Naive thymus-derived CD4-positive, alpha-beta T cell (primary cell): ENCODE data around the gene DYSF. TPM values are rescaled to one million over a fixed set of nuclear protein-coding genes. Genes with fewer than 3 reads are reported as not detected.

ENCODE experiments used
- ATAC-seq: fragments of 150-1000 bp; cut with Tn5 transposase; 2 replicates; pipeline ENCODE4 v1.10.0; 2021; ENCODE audit warnings: mild to moderate bottlenecking, moderate library complexity
- CTCF ChIA-PET: fragments of 350-600 bp; sonication (Branson Sonifier 250); formaldehyde crosslinking; loops from one replicate; lab custom pipeline; 2021; ENCODE audit warnings: antibody characterized with exemption; lab: Charles Lee
- POLR2A ChIA-PET: fragments of 350-600 bp; sonication (Branson Sonifier 250); formaldehyde crosslinking; loops from one replicate; lab custom pipeline; 2021; ENCODE audit warnings: antibody characterized with exemption, inconsistent platforms; lab: Charles Lee
- DNase-seq, 9 donors: peaks; one replicate each; pipeline versions ENCODE4 v3.0.0 to v3.0.0-alpha.2; 2020 to 2022; ENCODE audit warnings: mixed read lengths in 1 of 9
- H3K27ac ChIP-seq: one replicate; pipeline ENCODE4 v1.7.0; 2013; ENCODE audit warnings: mild to moderate bottlenecking, low read depth, low read length, moderate library complexity
- H3K27me3 ChIP-seq, 2 donors: one replicate each; pipeline ENCODE4 v1.7.0; 2013; ENCODE audit warnings: low read length in 2 of 2, mild to moderate bottlenecking in 2 of 2, moderate library complexity in 2 of 2; ENCODE audit not compliant: control insufficient read depth in 2 of 2, insufficient read depth in 2 of 2
- H3K36me3 ChIP-seq, 3 experiments: 1 replicate in 2 of 3; 2 replicates in 1 of 3; pipeline ENCODE4 v1.7.0; 2013; ENCODE audit warnings: low read length in 3 of 3, mild to moderate bottlenecking in 3 of 3, moderate library complexity in 1 of 3; ENCODE audit not compliant: insufficient read depth in 3 of 3, control insufficient read depth in 2 of 3
- H3K4me1 ChIP-seq, 2 donors: one replicate each; pipeline ENCODE4 v1.7.0; 2013; ENCODE audit warnings: low read length in 2 of 2, mild to moderate bottlenecking in 2 of 2, moderate library complexity in 1 of 2; ENCODE audit not compliant: control insufficient read depth in 2 of 2, insufficient read depth in 2 of 2
- H3K4me3 ChIP-seq: 2 replicates; pipeline ENCODE4 v1.7.0; 2013; ENCODE audit warnings: mild to moderate bottlenecking, low read length
- H3K9me3 ChIP-seq, 3 experiments: 1 replicate in 2 of 3; 2 replicates in 1 of 3; pipeline ENCODE4 v1.7.0; 2013; ENCODE audit warnings: low read length in 3 of 3; ENCODE audit not compliant: control insufficient read depth in 2 of 3
- H3K27ac Mint-ChIP-seq, 9 donors: one replicate each; pipeline ENCODE4 v1.8.0; 2020 to 2022; ENCODE audit warnings: mixed read lengths in 9 of 9, mild to moderate bottlenecking in 8 of 9, moderate library complexity in 5 of 9, inconsistent platforms in 2 of 9
- H3K27me3 Mint-ChIP-seq, 5 donors: one replicate each; pipeline ENCODE4 v1.8.0; 2021 to 2022; ENCODE audit warnings: mixed read lengths in 5 of 5, mild to moderate bottlenecking in 1 of 5
- H3K36me3 Mint-ChIP-seq, 5 donors: one replicate each; pipeline ENCODE4 v1.8.0; 2020 to 2022; ENCODE audit warnings: mixed read lengths in 5 of 5, mild to moderate bottlenecking in 3 of 5, inconsistent platforms in 1 of 5
- H3K4me1 Mint-ChIP-seq, 7 donors: one replicate each; pipeline ENCODE4 v1.8.0; 2020 to 2022; ENCODE audit warnings: mixed read lengths in 7 of 7, mild to moderate bottlenecking in 3 of 7, inconsistent platforms in 1 of 7
- H3K4me3 Mint-ChIP-seq, 10 donors: one replicate each; pipeline ENCODE4 v1.8.0; 2020 to 2022; ENCODE audit warnings: mild to moderate bottlenecking in 10 of 10, mixed read lengths in 10 of 10, moderate library complexity in 6 of 10, inconsistent platforms in 2 of 10
- H3K9me3 Mint-ChIP-seq, 11 donors: one replicate each; pipeline ENCODE4 v1.8.0; 2020 to 2022; ENCODE audit warnings: mixed read lengths in 11 of 11, mild to moderate bottlenecking in 4 of 11, inconsistent platforms in 1 of 11, moderate library complexity in 1 of 11
- intact Hi-C, 2 donors: fragments of 100-400 bp; cut with micrococcal nuclease; formaldehyde crosslinking; loops; one replicate each; pipeline ENCODE4 v1.15.1; 2023
- polyA plus RNA-seq, 2 donors: library from polyadenylated mRNA; unstranded; fragments of 300-500 nt; fragmentation: Illumina TruSeq; gene quantifications; one replicate each; pipeline ENCODE4 v1.2.3, GENCODE V29; 2021
- total RNA-seq, 6 experiments: library from RNA in 5 of 6; stranded (reverse) in 5 of 6; gene quantifications; 1 replicate in 5 of 6; 2 replicates in 1 of 6; pipeline ENCODE4 v1.2.3 and lab custom pipeline; 2021 to 2026

Gene DYSF
- total and polyA plus RNA-seq, 7 experiments from 2014 or later: 0.14 to 28.2 (median 0.32) TPM; not detected in 2

DNA sequence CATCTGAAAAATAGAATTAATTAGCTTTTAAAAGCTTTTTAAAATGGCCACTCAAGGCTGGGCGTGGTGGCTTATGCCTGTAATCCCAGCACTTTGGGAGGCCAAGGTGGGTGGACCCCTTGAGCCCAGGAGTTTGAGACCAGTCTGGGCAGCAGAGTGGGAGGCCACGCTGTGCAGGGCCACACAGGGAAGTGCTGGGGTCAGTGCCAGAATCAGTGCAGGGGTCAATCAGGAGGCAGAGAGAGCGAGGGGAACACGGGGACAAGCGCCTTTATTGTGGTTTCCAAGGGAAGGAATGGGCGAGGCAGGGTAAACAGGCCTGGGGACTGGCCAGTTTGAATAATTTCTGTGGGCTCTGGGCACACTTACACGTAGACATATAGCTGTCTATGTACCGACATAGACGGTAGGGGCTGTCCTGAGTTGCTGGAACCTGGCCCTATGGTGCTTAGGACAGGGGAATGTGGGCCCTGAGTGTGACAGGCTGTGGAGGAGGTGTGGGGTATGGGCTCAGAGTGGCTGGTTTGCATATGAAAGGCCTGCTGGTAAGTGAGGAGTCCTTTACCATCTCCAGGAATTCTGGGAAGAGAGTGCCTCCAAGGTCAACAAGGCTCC is 42.9 kb downstream of the DYSF start:
- ATAC-seq: no peak
- DNase-seq: no peak
- Mint-ChIP-seq H3K36me3 (no peaks in the 10 kb centered on the region), H3K27me3 (peaks cover 0 to 7% (median 3%) of the 10 kb centered on the region in 5 donors), H3K27ac (no peak overlapping the region), H3K9me3 (peaks cover 0 to 3% (median 0%) of the 10 kb centered on the region in 11 donors), H3K4me3 (no peak overlapping the region), H3K4me1 (no peaks in the 10 kb centered on the region)
- Histone ChIP-seq H3K27me3 (no peaks in the 10 kb centered on the region), H3K4me1 (no peaks in the 10 kb centered on the region), H3K36me3 (no peaks in the 10 kb centered on the region), H3K27ac (no peak overlapping the region), H3K4me3 (no peak overlapping the region), H3K9me3 (no peaks in the 10 kb centered on the region)
- POLR2A ChIA-PET: no interaction called here
- CTCF ChIA-PET: no interaction called here
- intact Hi-C loops: no loop called here

- H3K27ac ChIP-seq: no peak overlapping the region
- DNase-seq: no peak
- ChIA-PET POLR2A (no interaction called here), CTCF (no interaction called here)
- no peak overlapping the region for H3K4me3 Mint-ChIP-seq
- H3K9me3 ChIP-seq: no peaks in the 10 kb centered on the region
- no peaks in the 10 kb centered on the region for H3K4me1 Mint-ChIP-seq
- no peak for ATAC-seq
- H3K36me3 Mint-ChIP-seq: no peaks in the 10 kb centered on the region
- H3K36me3 ChIP-seq: no peaks in the 10 kb centered on the region
- H3K9me3 Mint-ChIP-seq: peaks cover 0 to 2% (median 0%) of the 10 kb centered on the region in 11 donors
- H3K27ac Mint-ChIP-seq: no peak overlapping the region
- intact Hi-C loops: no loop called here
- peaks cover 0 to 7% (median 3%) of the 10 kb centered on the region in 5 donors for H3K27me3 Mint-ChIP-seq
- no peak overlapping the region for H3K4me3 ChIP-seq
- no peaks in the 10 kb centered on the region for H3K4me1 ChIP-seq
- no peaks in the 10 kb centered on the region for H3K27me3 ChIP-seq
Measured at GRCh38 chr2:71498261-71498701, 44.9 kb downstream of the DYSF start.

GRCh38 chr2:71499691-71500090 is 46.3 kb downstream of the DYSF start:
- Mint-ChIP-seq H3K27ac (no peak overlapping the region), H3K4me3 (no peak overlapping the region), H3K9me3 (peaks cover 0 to 2% (median 0%) of the 10 kb centered on the region in 11 donors), H3K27me3 (peaks cover 0 to 7% (median 0%) of the 10 kb centered on the region in 5 donors), H3K36me3 (no peaks in the 10 kb centered on the region), H3K4me1 (no peaks in the 10 kb centered on the region)
- ATAC-seq: no peak
- no peak for DNase-seq
- H3K27ac ChIP-seq: no peak overlapping the region
- H3K9me3 ChIP-seq: no peaks in the 10 kb centered on the region
- H3K36me3 ChIP-seq: no peaks in the 10 kb centered on the region
- ChIA-PET POLR2A (no interaction called here), CTCF (interaction anchor here (1.1 kb wide), 1 partner anchor 200 kb away, joined by 3 read pairs; no protein-coding TSS in a partner anchor)
- no peaks in the 10 kb centered on the region for H3K27me3 ChIP-seq
- no peak overlapping the region for H3K4me3 ChIP-seq
- no peaks in the 10 kb centered on the region for H3K4me1 ChIP-seq
- intact Hi-C loops: no loop called here

DNA sequence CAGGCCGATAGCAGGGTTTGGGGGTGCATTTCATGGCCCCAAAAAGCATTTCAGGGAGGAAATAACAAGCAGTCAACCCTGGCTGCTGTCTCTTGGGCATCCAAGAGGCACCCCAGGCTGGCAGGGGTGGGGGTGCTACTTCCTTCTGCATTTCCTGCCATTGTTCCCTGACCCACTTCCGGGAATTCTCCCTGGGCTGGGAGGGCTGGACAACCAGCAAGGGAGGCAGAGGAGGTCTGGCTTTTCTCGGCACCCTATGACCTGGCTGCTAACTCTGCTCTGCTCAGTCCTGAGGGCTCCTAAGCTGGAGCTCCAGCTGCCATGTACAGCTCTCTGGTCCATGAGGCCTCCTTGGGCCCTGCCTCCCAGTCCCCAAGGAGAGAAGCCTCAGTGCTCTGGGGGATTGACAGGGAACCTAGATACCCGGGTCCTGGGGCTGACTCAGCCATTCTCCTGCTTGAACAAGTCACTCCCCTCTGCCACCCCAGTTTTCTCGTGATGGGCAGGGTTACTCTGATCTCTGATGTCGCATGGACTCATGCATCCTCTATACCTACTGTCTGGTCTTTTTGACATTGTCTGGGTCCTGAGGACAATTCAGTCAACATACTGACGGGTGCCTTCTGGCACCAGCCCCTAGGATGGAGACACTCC is 47.2 kb downstream of the DYSF start:
- no peak overlapping the region for H3K27ac ChIP-seq
- no peaks in the 10 kb centered on the region for H3K4me1 ChIP-seq
- ChIA-PET POLR2A (no interaction called here), CTCF (no interaction called here)
- no peaks in the 10 kb centered on the region for H3K9me3 ChIP-seq
- H3K4me3 ChIP-seq: no peak overlapping the region
- Mint-ChIP-seq H3K36me3 (no peaks in the 10 kb centered on the region), H3K4me1 (no peaks in the 10 kb centered on the region), H3K27ac (peak overlapping the region in 1 of 9 donors; percentile 38), H3K27me3 (peaks cover 0 to 7% (median 0%) of the 10 kb centered on the region in 5 donors), H3K9me3 (peaks cover 0 to 3% (median 0%) of the 10 kb centered on the region in 11 donors), H3K4me3 (no peak overlapping the region)
- ATAC-seq (no peak), DNase-seq (no peak)
- H3K27me3 ChIP-seq: no peaks in the 10 kb centered on the region
- intact Hi-C loops: no loop called here
- no peaks in the 10 kb centered on the region for H3K36me3 ChIP-seq

GRCh38 chr2:71502941-71503738 is 49.8 kb downstream of the DYSF start:
- CTCF ChIA-PET: no interaction called here
- POLR2A ChIA-PET: no interaction called here

DNA sequence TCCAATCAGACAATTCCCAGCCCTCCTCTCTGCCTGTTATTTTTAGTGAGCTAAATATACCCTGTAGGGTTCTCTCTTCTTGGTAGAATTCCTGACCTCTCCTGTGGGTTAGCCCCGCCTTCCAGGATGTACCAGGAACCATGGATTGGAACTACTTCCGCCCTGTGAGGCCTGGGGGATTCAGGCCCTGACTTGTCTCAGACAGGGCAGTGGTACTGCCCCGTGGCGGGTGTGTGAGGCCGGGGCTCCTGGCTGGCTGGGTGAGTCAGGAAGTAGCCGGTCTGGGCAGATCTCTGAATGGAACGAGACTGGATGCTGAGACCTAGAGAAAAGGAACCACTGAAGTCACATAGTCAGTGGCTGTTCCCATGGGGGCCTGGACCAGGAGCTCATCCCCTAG is 50.5 kb downstream of the DYSF start:
- Histone ChIP-seq H3K4me1 (no peaks in the 10 kb centered on the region), H3K27me3 (no peaks in the 10 kb centered on the region), H3K36me3 (no peaks in the 10 kb centered on the region), H3K27ac (no peak overlapping the region), H3K4me3 (no peak overlapping the region), H3K9me3 (no peaks in the 10 kb centered on the region)
- DNase-seq (no peak), ATAC-seq (no peak)
- ChIA-PET CTCF (no interaction called here), POLR2A (no interaction called here)
- intact Hi-C loops: no loop called here
- Mint-ChIP-seq H3K27ac (no peak overlapping the region), H3K27me3 (no peaks in the 10 kb centered on the region), H3K36me3 (no peaks in the 10 kb centered on the region), H3K4me3 (no peak overlapping the region), H3K4me1 (no peaks in the 10 kb centered on the region), H3K9me3 (peaks cover 0 to 5% (median 0%) of the 10 kb centered on the region in 11 donors)

More at GRCh38 chr2:71502941-71503738, 49.8 kb downstream of the DYSF start:
- no peaks in the 10 kb centered on the region for H3K27me3 ChIP-seq
- peaks cover 0 to 5% (median 0%) of the 10 kb centered on the region in 11 donors for H3K9me3 Mint-ChIP-seq
- H3K4me3 Mint-ChIP-seq: no peak overlapping the region
- H3K27ac ChIP-seq: no peak overlapping the region
- H3K36me3 Mint-ChIP-seq: no peaks in the 10 kb centered on the region
- no peak overlapping the region for H3K27ac Mint-ChIP-seq
- ATAC-seq: no peak
- H3K9me3 ChIP-seq: no peaks in the 10 kb centered on the region
- intact Hi-C loops: no loop called here
- DNase-seq: no peak
- H3K36me3 ChIP-seq: no peaks in the 10 kb centered on the region
- no peaks in the 10 kb centered on the region for H3K27me3 Mint-ChIP-seq
- no peaks in the 10 kb centered on the region for H3K4me1 ChIP-seq
- no peaks in the 10 kb centered on the region for H3K4me1 Mint-ChIP-seq
- no peak overlapping the region for H3K4me3 ChIP-seq
